Vagina (tissue), 2 donors: ENCODE data around the gene LTA4H. TPM values are rescaled to one million over a fixed set of nuclear protein-coding genes. Genes with fewer than 3 reads are reported as not detected.
A peak's percentile ranks its signal among the peaks of the same experiment; 100 is the strongest.

Source experiments
- DNase-seq, 2 donors: peaks; one replicate each; pipeline ENCODE4 v3.0.0-alpha.2; 2017; ENCODE audit errors: extremely low spot score in 2 of 2
- H3K27ac ChIP-seq: fragments of 200-600 bp; sonication (generic); one replicate; pipeline ENCODE4 v1.5.1; 2019
- H3K27me3 ChIP-seq: fragments of 200-600 bp; sonication (generic); one replicate; pipeline ENCODE4 v1.5.1; 2019
- H3K36me3 ChIP-seq, 2 donors: fragments of 200-600 bp; sonication (generic); one replicate each; pipeline ENCODE4 v1.5.1; 2017 to 2019
- H3K4me1 ChIP-seq: fragments of 200-600 bp; sonication (generic); one replicate; pipeline ENCODE4 v1.5.1; 2019
- H3K4me3 ChIP-seq, 2 donors: fragments of 200-600 bp; sonication (generic); 1 replicate in 1 of 2; 2 replicates in 1 of 2; pipeline ENCODE4 v1.5.1; 2016 to 2019
- H3K9me3 ChIP-seq: fragments of 200-600 bp; sonication (generic); one replicate; pipeline ENCODE4 v1.5.1; 2019
- CTCF ChIP-seq, 3 experiments: fragments of 450-650 bp in 2 of 3; fragments of 200-600 bp in 1 of 3; sonication (generic) in 1 of 3; IDR thresholded peaks; one replicate each; pipeline ENCODE4 v1.5.1; 2017 to 2019; ENCODE audit warnings: antibody characterized with exemption in 3 of 3, mild to moderate bottlenecking in 2 of 3, moderate library complexity in 2 of 3
- POLR2A ChIP-seq, 2 donors: fragments of 450-650 bp; IDR thresholded peaks; one replicate each; pipeline ENCODE4 v1.6.1; 2017; ENCODE audit warnings: antibody characterized with exemption in 2 of 2, mild to moderate bottlenecking in 2 of 2, moderate library complexity in 2 of 2
- POLR2AphosphoS5 ChIP-seq, 2 donors: sonication (generic); formaldehyde crosslinking; IDR thresholded peaks; one replicate each; pipeline ENCODE4 v1.9.0; 2017; ENCODE audit warnings: antibody characterized with exemption in 2 of 2, mild to moderate bottlenecking in 2 of 2, low read depth in 1 of 2; ENCODE audit not compliant: insufficient read depth in 1 of 2
- intact Hi-C: fragments of 100-400 bp; cut with DNase I; formaldehyde crosslinking; loops from one replicate; pipeline ENCODE4 v1.15.1; 2023
- total RNA-seq: library from RNA; depleted of rRNA; stranded (reverse); fragments of >200 nt; gene quantifications from one replicate; pipeline ENCODE4 v1.2.3, GENCODE V29; 2016

The LTA4H gene
- total RNA-seq, 1 donor from 2014 or later = 71.5 TPM

GRCh38 chr12:96078231-96079135 lies 43.1 kb upstream of the LTA4H start:
- Histone ChIP-seq H3K9me3 (no peaks in the 10 kb centered on the region), H3K36me3 (no peaks in the 10 kb centered on the region), H3K4me1 (peaks cover 14% of the 10 kb centered on the region), H3K27ac (no peak overlapping the region), H3K27me3 (no peaks in the 10 kb centered on the region), H3K4me3 (no peak overlapping the region)
- intact Hi-C loops = no loop called here
- no peak for DNase-seq
- TF ChIP-seq POLR2A (IDR thresholded peaks at IDR 0.05) (no peak), POLR2AphosphoS5 (IDR thresholded peaks at IDR 0.05; ENCODE audit: insufficient read depth in 1 of 2, low read depth in 1 of 2) (peak; percentile 32 to 71)

GRCh38 chr12:96077081-96077480 lies 41.7 kb upstream of the LTA4H start:
- Histone ChIP-seq H3K4me1 (peaks cover 14% of the 10 kb centered on the region), H3K36me3 (no peaks in the 10 kb centered on the region), H3K27ac (no peak overlapping the region), H3K9me3 (no peaks in the 10 kb centered on the region), H3K4me3 (no peak overlapping the region), H3K27me3 (no peaks in the 10 kb centered on the region)
- TF ChIP-seq CTCF (IDR thresholded peaks at IDR 0.05) = no peak
- no peak for TF ChIP-seq POLR2AphosphoS5 (IDR thresholded peaks at IDR 0.05; ENCODE audit: insufficient read depth in 1 of 2, low read depth in 1 of 2)
- no peak for TF ChIP-seq POLR2A (IDR thresholded peaks at IDR 0.05)
- intact Hi-C loops = no loop called here
- DNase-seq = no peak

- Histone ChIP-seq H3K9me3 (no peaks in the 10 kb centered on the region), H3K36me3 (no peaks in the 10 kb centered on the region), H3K27me3 (no peaks in the 10 kb centered on the region), H3K4me1 (peaks cover 14% of the 10 kb centered on the region), H3K27ac (no peak overlapping the region), H3K4me3 (no peak overlapping the region)
- TF ChIP-seq CTCF (IDR thresholded peaks at IDR 0.05) (no peak), POLR2A (IDR thresholded peaks at IDR 0.05) (no peak), POLR2AphosphoS5 (IDR thresholded peaks at IDR 0.05; ENCODE audit: insufficient read depth in 1 of 2, low read depth in 1 of 2) (no peak)
- intact Hi-C loops = no loop called here
- DNase-seq = no peak
Measured at GRCh38 chr12:96075560-96075959, 40.2 kb upstream of the LTA4H start.

- Histone ChIP-seq H3K36me3 (no peaks in the 10 kb centered on the region), H3K4me1 (peaks cover 14% of the 10 kb centered on the region), H3K4me3 (no peak overlapping the region), H3K27me3 (no peaks in the 10 kb centered on the region), H3K9me3 (no peaks in the 10 kb centered on the region), H3K27ac (no peak overlapping the region)
- intact Hi-C loops = no loop called here
- DNase-seq = no peak
- TF ChIP-seq POLR2AphosphoS5 (IDR thresholded peaks at IDR 0.05; ENCODE audit: insufficient read depth in 1 of 2, low read depth in 1 of 2) (no peak), CTCF (IDR thresholded peaks at IDR 0.05) (no peak), POLR2A (IDR thresholded peaks at IDR 0.05) (no peak)
Measured at GRCh38 chr12:96073346-96074330, 38.3 kb upstream of the LTA4H start.

- intact Hi-C loops = no loop called here
- peaks cover 14% of the 10 kb centered on the region for H3K4me1 ChIP-seq
- no peak overlapping the region for H3K4me3 ChIP-seq
- no peaks in the 10 kb centered on the region for H3K9me3 ChIP-seq
- no peak for DNase-seq
- H3K27ac ChIP-seq = no peak overlapping the region
- TF ChIP-seq POLR2AphosphoS5 (IDR thresholded peaks at IDR 0.05; ENCODE audit: insufficient read depth in 1 of 2, low read depth in 1 of 2) = no peak
- TF ChIP-seq CTCF (IDR thresholded peaks at IDR 0.05) = no peak
- TF ChIP-seq POLR2A (IDR thresholded peaks at IDR 0.05) = no peak
- H3K27me3 ChIP-seq = no peaks in the 10 kb centered on the region
- no peaks in the 10 kb centered on the region for H3K36me3 ChIP-seq
Measured at GRCh38 chr12:96070670-96071279, 35.4 kb upstream of the LTA4H start.
